Measurements from ENCODE around the gene NR3C1. TPM values are rescaled to one million over a fixed set of nuclear protein-coding genes. Genes with fewer than 3 reads are reported as not detected.

The NR3C1 gene
- total RNA-seq, 1 experiment from 2014 or later, result 31.4 TPM

GRCh38 chr5:143427122-143427735 is 23.7 kb upstream of the NR3C1 start:
- Histone ChIP-seq H3K4me1 (ENCODE audit: insufficient read depth, low read length) (no peaks in the 10 kb centered on the region), H4K91ac (ENCODE audit: insufficient read length, low read depth, low read length) (no peak overlapping the region), H3K27ac (ENCODE audit: insufficient read length, low read depth, low read length) (no peak overlapping the region), H3K18ac (ENCODE audit: insufficient read length, low read depth, low read length) (no peak overlapping the region), H4K8ac (replicated peaks; ENCODE audit: insufficient read length, low read depth, low read length) (no peak overlapping the region), H3K4ac (ENCODE audit: low read depth, low read length) (no peak overlapping the region), H2AK5ac (ENCODE audit: insufficient read length, low read length) (no peak overlapping the region), H2BK12ac (ENCODE audit: insufficient read length, low read depth, low read length) (no peak overlapping the region), H3K23me2 (ENCODE audit: insufficient read length, low read depth, low read length, poor library complexity, severe bottlenecking) (no peaks in the 10 kb centered on the region), H2BK15ac (ENCODE audit: low read depth, low read length) (no peak overlapping the region), H3K23ac (ENCODE audit: insufficient read length, low read depth, low read length) (no peak overlapping the region), H3K56ac (ENCODE audit: insufficient read length, low read depth, low read length) (no peak overlapping the region), H4K20me1 (ENCODE audit: control insufficient read depth, insufficient read depth, insufficient read length) (no peaks in the 10 kb centered on the region), H3K79me2 (ENCODE audit: insufficient read depth, low read length) (no peaks in the 10 kb centered on the region), H2BK120ac (ENCODE audit: low read depth, low read length, poor library complexity, severe bottlenecking) (no peak overlapping the region), H3K9me3 (ENCODE audit: control insufficient read depth, low read depth, low read length) (no peaks in the 10 kb centered on the region), H3K79me1 (ENCODE audit: insufficient read depth, low read depth, low read length, poor library complexity, severe bottlenecking) (no peaks in the 10 kb centered on the region), H3K14ac (ENCODE audit: insufficient read depth, low read length) (no peak overlapping the region), H3T11ph (ENCODE audit: low read length) (no peak overlapping the region), H3K27me3 (ENCODE audit: insufficient read depth, low read length) (no peaks in the 10 kb centered on the region), H3K9ac (ENCODE audit: extremely low read depth, insufficient read length, low read length) (no peak overlapping the region), H2BK5ac (ENCODE audit: insufficient read length, low read length) (no peak overlapping the region), H2BK20ac (ENCODE audit: low read depth, low read length, poor library complexity, severe bottlenecking) (no peak overlapping the region), H2AFZ (ENCODE audit: low read length) (no peak overlapping the region), H3K4me2 (ENCODE audit: insufficient read depth, insufficient read length, low read length) (no peak overlapping the region), H4K5ac (ENCODE audit: insufficient read length, low read depth, low read length) (no peak overlapping the region)
- H3K27me3 Mint-ChIP-seq (ENCODE audit: low read depth), result no peaks in the 10 kb centered on the region
- no peak for TF ChIP-seq CTCF (conservative IDR thresholded peaks at IDR 0.05)
- no peaks in the 10 kb centered on the region for H3K4me1 Mint-ChIP-seq
- no peaks in the 10 kb centered on the region for H3K36me3 Mint-ChIP-seq (ENCODE audit: insufficient read depth in 1 of 3, low read depth in 3 of 3)
- no CpG with 5 or more reads among the region's 3 CpGs for WGBS (ENCODE audit: extremely low coverage, insufficient read length, low lambda C conversion rate)
- H3K9me3 Mint-ChIP-seq, result no peaks in the 10 kb centered on the region
- no peak overlapping the region for H3K27ac Mint-ChIP-seq
- DNase-seq, result no peak
- H3K4me3 Mint-ChIP-seq, result no peak overlapping the region

Data from H9 (cell line).